GM21515 (cell line): ENCODE measurements around the gene STARD10.

ENCODE experiments used
- ATAC-seq: cut with Tn5 transposase; IDR thresholded peaks from one replicate; pipeline ENCODE4 v1.9.1; 2021; ENCODE audit not compliant: unreplicated experiment

STARD10 gene

DNA sequence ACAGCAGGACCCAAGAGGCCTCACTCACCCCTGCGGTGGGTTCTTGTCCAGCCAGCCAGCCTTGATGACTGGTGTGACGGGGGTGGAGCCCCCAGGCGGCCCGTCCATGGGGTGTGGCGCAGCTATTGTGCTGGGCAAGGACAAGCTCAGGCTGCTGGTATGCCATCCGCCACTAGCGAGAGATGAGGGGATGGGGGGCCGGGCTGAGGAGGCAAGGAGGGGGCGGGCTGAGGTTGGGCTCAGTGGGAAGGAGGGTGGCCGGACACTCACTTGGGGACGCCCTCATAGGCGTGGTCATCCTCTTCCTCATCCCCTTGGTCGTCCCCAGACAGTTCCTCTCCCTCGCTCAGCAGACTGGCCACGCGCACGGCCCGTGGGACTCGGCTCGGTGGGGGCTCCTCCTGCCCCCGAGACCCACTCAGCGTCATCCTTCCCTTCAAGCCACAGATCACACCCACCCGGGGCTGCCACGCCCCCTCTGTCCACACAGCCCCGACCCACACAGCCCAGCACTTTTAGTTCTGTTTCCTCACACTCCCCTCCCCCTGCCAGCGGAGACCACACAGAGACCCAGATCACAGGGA lies 81.6 kb downstream of the STARD10 start:
- no peak for ATAC-seq

- no peak for ATAC-seq
Observed at GRCh38 chr11:72711141-72711540, 82.7 kb downstream of the STARD10 start.

GRCh38 chr11:72710278-72710677 lies 83.6 kb downstream of the STARD10 start:
- no peak for ATAC-seq

GRCh38 chr11:72709478-72710238 lies 84.2 kb downstream of the STARD10 start:
- ATAC-seq = no peak

DNA sequence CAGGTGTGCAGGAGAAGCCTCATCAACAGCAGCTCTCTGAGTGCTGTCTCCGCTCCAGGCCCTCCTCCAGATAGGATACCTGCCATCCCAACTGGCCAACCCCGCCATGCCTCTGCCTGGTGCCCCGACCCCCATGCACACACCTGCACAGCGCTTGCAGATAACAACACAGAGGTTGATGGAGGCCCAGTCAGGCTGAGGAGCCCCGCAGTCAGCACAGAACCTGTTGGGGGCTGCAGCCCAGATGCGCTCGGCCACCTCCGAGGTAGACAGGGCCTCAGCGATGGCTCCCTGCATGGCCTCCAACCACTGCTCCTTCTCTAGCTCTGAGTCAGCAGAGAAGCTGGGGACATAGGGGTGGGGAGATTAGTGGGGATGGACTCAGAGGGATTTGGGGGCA lies 86.8 kb downstream of the STARD10 start:
- ATAC-seq = no peak

- ATAC-seq = no peak
Observed at GRCh38 chr11:72706579-72706978, 87.3 kb downstream of the STARD10 start.

GRCh38 chr11:72705442-72706365 lies 88.1 kb downstream of the STARD10 start:
- no peak for ATAC-seq

DNA sequence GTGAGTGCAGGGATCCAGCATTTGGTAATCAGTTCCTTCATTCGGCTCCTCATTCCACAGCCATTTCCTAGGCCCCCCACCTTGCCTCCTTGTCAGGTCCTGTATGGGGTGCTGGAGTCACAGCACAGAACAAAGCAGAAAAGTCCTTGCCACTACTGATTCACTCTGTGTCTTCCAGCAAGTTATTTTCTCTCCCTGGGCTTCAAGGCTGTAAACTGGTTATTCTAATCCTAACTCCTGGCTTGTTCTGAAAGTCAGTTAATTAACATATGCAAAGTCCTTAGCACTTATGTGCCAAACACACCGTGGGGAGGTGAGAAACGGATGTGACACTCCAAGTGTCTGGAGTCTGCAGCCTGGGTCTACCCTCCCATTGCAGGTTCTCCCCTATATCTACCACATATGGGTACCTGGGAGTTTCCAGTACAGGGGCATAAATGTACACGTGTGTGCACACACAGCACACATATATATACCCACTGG lies 89.0 kb downstream of the STARD10 start:
- no peak for ATAC-seq
